Retinal pigment epithelial cell (primary cell): ENCODE measurements around the gene C2CD3.

Experiments used
- DNase-seq: peaks from one replicate; pipeline ENCODE4 v3.0.0-alpha.2; 2010; ENCODE audit warnings: low read depth
- H3K4me3 ChIP-seq: 2 replicates; pipeline ENCODE4 v1.5.1; 2011; ENCODE audit warnings: mild to moderate bottlenecking, low read length, control low read depth, moderate library complexity
- TF ChIP-seq, protein P1 (sequence below): conservative IDR thresholded peaks from 2 replicates; pipeline ENCODE4 v1.5.1; 2011; ENCODE audit warnings: low read depth, low read length, control low read depth, inconsistent platforms

C2CD3 gene

DNA sequence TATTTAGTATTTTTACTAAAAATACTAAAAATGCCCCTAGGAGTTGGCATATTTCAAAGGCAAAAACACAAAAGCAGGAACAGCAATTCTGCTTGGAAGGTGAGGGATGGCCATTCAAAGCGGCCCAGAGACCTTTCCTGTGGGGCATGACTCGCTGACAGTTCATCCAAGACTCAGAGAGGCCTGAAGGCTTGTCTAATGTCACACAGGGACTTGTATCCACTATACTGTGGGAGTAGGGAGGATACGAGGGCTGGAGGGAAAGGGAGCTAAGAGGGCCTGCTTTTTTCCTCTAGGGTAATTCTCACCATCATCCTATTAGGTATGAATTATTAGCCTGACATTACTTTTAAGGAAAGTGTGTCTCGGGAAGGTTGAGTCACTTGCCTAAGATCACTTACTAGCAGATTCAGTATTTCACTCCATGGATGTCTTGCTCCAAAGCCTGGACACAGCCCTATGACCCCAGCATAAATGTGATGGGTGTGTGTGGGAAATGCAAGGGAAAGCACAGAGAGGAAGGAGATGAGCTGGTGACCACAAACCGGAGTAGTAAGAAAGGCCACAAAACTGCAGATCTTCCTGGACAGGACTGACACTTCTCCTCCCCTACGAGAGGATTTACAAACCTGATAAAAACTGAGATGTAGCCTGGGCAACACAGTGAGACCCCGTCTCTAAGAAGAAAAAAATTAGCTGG lies 145.2 kb downstream of the C2CD3 start:
- H3K4me3 ChIP-seq: no peak overlapping the region
- TF ChIP-seq, protein P1, sequence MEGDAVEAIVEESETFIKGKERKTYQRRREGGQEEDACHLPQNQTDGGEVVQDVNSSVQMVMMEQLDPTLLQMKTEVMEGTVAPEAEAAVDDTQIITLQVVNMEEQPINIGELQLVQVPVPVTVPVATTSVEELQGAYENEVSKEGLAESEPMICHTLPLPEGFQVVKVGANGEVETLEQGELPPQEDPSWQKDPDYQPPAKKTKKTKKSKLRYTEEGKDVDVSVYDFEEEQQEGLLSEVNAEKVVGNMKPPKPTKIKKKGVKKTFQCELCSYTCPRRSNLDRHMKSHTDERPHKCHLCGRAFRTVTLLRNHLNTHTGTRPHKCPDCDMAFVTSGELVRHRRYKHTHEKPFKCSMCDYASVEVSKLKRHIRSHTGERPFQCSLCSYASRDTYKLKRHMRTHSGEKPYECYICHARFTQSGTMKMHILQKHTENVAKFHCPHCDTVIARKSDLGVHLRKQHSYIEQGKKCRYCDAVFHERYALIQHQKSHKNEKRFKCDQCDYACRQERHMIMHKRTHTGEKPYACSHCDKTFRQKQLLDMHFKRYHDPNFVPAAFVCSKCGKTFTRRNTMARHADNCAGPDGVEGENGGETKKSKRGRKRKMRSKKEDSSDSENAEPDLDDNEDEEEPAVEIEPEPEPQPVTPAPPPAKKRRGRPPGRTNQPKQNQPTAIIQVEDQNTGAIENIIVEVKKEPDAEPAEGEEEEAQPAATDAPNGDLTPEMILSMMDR: no peak
- DNase-seq: no peak

DNA sequence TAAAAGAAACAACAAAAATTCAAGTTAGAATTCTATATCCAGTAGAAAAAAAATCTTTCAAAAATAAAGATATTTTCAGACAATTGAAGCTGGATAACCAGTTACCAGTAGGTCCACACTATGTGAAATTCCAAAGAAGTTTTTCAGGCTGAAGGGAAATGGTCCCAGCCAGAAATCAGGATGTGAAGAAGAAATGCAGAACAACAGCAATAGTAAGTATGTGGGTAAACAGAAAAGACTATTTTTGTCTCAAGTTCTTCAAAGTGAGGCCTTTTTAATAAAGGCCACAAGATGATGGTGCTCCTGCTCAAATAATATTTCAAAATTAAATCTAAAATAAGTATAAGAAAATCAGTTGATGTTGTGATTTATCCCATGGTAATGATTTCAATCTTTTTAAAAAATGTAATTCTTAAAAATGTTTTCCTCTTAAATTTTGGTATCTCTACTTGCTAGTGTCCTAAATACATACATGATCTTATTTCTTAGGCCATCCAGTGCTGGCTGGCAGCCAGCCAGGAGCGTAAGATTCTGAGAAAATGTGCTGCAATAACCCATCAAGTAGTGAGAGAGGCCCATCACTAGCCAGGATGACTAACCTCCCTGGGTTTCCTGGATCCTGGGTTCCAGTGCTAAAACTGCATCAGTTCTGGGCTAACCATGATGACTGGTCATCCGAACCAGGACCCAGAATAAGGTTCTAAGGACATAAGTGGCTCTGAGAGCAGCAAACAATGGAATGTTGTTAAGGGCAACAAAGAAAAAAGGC lies 146.4 kb downstream of the C2CD3 start:
- TF ChIP-seq, protein P1: no peak
- peak; percentile 21 for DNase-seq
- H3K4me3 ChIP-seq: no peak overlapping the region

DNA sequence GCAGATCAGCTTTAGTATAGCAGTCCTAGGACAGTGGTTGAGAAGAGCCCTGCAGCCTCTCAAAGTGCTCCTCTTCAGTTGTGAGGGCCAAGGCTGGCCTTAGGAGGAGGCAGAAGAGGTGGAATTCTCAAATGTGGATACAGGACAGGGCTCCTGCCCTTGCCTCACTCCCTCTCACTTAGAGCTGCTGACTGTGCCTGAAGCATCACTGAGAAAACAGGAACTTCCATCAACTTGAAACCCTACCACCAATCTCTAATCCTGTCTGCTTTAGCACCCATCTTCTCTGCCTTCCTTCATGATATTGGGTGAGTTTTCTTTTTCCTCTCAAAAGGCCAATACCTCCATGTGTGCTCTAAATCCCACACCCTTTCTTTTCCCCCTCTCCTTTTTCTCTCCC lies 147.5 kb downstream of the C2CD3 start:
- H3K4me3 ChIP-seq: no peak overlapping the region
- no peak for DNase-seq

DNA sequence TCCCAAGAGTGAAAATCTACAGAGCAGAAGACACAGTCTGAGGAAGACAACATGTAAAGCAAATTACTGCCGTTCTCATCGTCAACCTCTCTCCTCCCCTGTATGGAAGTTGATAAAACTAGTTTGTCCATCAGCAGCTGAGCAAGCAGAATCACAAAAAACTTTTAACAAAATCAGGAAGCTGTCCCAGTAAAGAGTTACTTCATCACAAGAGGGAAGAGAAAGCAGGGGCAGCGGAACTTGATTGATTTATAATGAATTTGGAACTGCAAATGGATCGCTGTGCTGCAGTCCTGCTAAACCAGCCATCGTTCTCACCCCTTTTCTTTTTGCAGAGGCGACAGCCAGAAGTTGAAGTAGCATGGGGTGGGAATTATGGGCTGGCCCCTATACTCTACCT lies 148.3 kb downstream of the C2CD3 start:
- TF ChIP-seq, protein P1: no peak
- no peak for DNase-seq
- H3K4me3 ChIP-seq: no peak overlapping the region

More for the DNA sequence above, 147.5 kb downstream of the C2CD3 start:
- TF ChIP-seq, protein P1: no peak

DNA sequence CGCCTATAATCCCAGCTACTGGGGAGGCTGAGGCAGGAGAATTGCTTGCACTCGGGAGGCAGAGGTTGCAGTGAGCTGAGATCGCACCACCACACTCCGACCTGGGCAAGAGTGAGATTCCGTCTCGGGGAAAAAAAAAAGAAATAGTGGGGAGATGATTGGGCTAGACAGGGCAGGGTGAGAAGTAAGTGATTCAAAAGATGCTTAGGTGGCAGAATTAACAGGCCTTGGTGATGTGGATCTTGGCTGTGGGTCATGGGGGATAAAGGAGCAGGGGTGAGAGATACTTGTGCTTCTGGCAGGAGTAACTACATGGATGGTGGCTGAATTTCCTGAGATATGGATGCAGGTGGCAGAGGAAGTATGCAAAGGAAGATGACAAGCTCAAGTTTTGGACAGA lies 148.8 kb downstream of the C2CD3 start:
- no peak for DNase-seq
- TF ChIP-seq, protein P1: no peak
- no peak overlapping the region for H3K4me3 ChIP-seq

DNA sequence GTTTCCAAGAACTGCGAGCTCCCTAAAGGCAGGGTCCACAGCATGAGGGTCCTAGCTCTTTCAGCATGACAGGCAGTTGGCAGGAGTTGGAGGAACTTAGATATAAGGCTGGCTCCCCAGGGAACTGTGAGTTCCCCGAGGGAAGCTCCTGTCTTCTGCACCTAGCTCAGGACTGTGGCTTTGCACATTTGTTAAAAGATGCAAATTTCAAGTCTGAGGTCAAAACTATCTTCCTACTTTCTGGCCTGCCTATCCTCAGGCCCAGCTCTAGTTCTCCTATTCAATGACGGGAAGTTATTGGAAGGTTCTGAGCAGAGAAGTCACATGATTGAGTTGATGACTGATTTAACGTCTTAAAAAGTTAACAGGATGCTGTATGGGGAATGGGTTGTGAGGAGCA lies 150.3 kb downstream of the C2CD3 start:
- no peak for DNase-seq
- TF ChIP-seq, protein P1: no peak
- H3K4me3 ChIP-seq: no peak overlapping the region

DNA sequence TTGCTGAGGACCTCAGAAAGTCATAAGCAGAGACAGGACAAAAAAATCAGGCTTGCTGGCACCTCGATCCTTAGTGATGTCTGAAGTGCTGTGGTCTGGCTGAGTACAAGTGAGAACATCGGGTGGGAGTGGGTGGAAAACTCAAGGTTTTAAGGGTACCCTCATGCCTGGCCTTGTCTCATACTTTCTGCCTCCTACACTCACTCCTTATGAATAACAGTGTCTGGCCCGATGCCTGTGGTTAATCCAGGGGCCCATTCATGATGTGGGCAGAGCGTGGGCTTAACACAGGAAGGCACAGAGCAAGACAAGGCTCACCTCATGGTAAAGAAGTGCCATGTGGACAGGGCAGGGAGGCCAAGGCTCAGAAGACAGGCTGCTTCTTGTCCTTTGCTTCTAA lies 150.9 kb downstream of the C2CD3 start:
- TF ChIP-seq, protein P1: no peak
- no peak overlapping the region for H3K4me3 ChIP-seq
- DNase-seq: no peak
